Lung microvascular endothelial cell (primary cell): ENCODE data around the gene CDK19. TPM values are rescaled to one million over a fixed set of nuclear protein-coding genes. Genes with fewer than 3 reads are reported as not detected.
"Not testable (repeated sequence)": the region's sequence is repeated elsewhere in the genome, so short reads cannot be mapped to it uniquely, and the experiment has no call there.

Experiments
- DNase-seq, 2 donors: peaks; one replicate each; pipeline versions ENCODE4 v3.0.0 to v3.0.0-alpha.2; 2010; ENCODE audit warnings: low read depth in 2 of 2
- total RNA-seq: library from RNA; depleted of rRNA; stranded (reverse); fragments of >200 nt; gene quantifications from 2 replicates; pipeline ENCODE4 v1.2.1, GENCODE V29; 2014

Gene CDK19
- total RNA-seq, 1 donor from 2014 or later, result 6.0 TPM

DNA sequence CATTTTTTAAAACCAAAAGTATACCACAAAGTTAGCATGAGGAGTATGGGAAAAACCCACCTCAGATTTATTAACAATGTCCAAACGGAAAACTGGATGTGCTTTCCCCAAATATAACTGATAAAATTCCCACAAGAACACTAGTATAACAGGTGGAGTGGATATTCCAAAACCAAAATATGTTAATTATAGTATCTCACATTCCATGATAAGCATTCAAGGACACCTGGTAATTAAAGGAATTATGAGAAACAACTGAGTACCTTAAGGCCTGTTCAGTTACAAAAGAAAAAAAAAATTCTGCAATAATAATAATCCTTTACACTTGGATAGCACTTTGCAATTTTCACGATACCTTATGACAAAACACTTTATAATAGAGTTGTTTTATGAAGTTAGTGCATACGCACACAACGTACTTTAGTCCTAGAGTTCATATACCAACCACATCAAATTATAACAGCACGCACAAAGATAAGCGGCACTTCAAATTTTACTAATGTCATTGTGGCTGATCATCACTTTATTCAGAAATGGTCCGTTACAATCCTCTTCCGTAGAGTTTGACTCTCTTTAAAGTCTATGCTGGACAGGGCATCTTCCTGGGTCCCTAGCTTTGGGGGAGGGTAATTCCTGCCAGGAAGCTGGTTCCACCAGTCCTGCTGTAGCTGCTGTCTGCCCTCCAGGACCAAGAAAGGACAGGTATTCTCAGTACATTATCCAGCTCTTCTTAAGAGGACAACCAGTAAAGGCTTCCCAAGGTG is 1.7 kb downstream of the CDK19 start:
- no peak for DNase-seq

DNA sequence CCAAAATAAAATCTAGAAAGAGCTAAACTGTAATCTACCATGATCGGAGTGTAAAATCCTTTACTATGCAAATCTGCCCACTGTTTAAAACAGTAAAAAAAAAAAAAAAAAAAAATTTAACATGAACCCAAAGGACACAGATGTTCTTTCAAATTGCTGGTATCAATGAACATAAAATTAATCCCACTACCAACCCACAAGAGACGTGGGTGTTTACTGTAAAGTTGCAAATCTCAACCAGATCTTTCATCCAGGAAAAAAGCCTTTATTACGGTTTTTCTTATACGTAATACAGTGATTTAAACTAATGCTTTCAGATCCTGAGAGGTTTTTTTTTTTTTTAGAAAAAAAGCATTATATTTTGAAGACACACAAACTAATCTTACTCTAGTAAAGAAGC is 2.5 kb downstream of the CDK19 start:
- DNase-seq, result no peak

DNA sequence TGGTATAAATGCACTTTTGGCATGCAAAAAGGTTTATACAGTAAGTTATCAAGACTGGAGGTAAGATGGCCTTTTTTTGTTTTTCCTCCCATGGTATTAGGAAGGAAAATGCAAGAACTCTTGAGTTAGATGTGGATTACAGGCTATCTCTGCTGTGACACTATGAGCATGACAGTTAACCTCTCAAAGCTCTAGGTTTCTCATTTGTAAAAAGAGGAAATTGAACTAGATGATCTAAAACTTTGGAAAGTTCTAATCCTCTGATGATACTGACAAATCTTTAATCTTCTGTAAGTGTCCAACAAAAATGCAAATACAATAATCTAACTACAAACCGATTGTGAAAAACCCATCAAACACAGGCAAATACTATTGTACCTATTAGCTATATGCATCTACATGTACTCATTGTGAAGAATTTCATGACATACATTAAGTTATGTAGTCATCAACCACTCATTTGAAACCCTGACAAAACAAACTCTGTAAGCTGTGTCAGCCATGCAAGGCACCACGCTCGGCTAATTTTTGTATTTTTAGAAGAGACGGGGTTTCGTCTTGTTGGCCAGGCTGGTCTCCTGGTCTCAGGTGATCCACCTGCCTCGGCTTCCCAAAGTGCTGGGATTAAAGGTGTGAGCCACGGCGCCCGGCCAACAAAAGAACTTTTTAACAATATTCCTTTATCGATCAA is 4.2 kb downstream of the CDK19 start:
- no peak for DNase-seq

DNA sequence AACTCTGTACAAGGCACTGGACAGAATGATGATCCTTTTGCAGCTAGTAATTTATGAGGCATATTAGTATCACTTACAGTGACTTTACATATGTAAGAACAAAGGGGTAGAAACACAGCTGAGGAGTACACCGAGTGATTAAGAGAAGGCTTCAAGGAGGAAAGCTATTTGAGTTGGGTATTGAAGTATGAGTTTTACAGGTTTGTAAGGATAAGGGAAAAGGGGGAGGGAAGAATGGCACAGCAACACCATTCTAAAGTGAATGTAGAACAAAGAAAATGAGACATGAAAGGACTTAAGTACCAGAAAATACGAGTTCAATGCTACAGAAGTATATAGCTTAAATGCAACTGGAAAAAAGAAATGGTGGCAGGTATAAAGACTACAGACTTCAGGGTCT is 5.5 kb downstream of the CDK19 start:
- no peak for DNase-seq

DNA sequence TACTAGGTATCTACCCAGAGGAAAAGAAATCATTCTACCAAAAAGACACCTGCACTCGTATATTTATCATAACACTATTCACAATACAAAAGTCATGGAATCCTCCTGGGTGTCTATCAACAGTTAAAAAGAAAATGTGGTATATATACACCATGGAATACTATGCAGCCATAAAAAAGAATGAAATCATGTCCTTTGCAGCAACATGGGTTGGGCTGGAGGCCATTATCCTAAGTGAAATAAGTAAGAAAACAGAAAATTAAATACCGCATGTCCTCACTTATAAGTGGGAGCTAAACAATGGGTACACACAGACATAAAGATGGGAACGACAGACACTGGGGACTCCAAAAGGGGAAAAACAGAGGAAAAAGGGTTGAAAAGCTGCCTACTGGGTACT is 13.1 kb downstream of the CDK19 start:
- DNase-seq, result not testable (repeated sequence)

DNA sequence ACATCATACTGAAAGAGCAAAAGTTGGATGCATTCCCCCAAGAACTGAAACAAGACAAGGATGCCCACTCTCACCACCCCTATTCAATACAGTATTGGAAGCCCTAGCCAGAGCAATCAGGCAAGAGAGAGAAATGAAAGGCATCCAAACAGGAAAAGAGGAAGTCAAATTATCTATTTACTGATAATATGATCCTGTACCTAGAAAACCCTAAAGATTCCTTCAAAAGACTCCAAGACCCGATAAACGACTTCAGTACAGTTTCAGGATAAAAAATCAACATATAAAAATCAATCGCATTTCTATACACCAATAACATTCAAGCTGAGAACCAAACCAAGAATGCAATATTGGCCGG is 14.5 kb downstream of the CDK19 start:
- DNase-seq, result no peak

DNA sequence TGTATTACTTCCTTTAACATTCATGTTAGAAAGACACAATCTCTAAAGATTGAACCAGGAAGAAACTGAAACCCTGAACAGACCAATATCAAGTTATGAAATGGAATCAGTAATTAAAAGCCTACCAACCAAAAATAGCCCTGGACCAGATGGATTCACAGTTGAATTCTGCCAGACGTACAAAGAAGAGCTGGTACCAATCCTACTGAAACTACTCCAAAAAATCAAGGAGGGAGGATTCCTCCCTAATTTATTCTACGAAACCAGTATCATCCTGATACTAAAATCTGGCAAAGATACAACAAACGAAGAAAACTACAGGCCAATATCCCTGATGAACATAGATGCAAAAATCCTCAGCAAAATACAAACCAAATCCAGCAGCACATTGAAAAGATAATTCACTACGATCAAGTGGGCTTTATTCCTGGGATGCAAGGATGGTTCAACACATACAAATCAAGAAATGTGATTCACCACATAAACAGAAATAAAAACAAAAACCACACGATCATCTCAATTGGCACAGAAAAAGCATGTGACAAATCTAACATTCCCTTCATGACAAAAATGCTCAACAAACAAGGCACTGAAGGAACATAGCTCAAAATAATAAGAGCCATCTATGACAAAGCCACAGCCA is 15.0 kb downstream of the CDK19 start:
- DNase-seq, result no peak

DNA sequence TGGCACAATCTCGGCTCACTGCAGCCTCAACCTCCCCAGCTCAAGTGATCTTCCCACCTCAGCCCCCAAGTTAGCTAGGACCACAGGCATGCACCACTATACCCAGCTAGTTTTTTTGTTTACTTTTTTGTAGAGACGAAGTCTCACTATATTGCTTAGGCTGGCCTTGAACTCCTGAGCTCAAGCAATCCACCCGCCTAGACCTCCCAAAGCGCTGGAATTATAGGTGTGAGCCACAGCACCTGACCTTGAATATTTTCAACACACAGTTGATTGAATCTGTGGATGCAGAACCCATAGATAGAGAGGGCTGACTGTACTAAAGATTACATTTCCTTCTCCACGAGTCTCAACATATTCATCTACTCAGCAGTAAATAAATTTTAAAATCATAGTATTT is 15.6 kb downstream of the CDK19 start:
- DNase-seq, result no peak

DNA sequence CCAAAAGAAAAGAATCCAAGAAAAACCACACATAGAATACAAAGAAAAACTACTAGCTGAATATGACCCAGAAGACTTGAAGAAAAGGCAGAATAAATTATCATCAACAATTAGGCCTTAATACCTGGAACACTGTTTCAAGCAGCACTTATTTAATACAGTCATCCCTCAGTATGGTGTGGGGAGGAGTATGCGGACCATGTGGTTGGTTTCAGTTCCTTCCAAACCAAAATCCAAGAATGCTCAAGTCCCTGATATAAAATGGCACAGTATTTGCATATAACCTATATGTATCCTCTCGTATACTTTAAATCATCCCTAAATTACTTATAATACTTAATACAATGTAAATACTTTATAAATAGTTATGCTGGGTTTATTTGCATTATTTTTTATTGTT is 16.1 kb downstream of the CDK19 start:
- DNase-seq, result no peak

DNA sequence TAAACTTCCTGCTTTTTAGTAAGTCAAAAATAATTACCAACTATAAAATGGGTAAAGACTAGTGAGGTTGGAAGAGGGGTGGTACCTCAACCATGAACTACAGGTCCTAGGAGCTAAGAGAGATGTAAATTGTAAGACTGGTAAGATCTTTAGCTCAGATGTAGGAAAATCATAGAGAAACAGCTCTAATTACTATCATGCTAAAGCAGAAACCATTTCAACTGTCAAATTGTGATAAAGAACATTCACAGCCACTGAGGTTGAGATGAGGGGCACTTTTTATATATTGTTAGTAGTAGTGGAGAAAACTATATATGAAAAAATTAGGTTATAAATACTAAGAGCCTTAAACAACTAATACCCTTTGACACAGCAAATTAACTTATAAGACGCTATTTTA is 20.0 kb downstream of the CDK19 start:
- no peak for DNase-seq

DNA sequence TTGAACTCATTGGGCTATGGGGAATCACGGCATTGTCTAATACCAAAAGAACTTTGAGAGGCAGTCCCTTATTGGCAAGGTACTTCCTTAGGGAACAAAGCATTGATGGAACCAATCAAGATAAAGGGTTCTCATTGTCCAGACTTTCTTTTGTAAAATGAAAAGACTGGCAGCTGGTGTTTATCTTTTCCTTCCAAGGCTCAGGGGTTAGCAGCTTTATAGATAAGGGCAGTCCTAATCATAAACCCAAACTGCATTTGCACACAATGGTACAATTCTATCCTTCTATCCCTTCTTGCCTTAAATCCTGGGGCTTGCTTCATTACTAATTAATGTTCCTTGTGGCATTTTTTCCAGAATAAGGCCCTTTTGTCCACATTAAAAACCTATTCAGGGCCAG is 28.6 kb downstream of the CDK19 start:
- DNase-seq, result no peak

DNA sequence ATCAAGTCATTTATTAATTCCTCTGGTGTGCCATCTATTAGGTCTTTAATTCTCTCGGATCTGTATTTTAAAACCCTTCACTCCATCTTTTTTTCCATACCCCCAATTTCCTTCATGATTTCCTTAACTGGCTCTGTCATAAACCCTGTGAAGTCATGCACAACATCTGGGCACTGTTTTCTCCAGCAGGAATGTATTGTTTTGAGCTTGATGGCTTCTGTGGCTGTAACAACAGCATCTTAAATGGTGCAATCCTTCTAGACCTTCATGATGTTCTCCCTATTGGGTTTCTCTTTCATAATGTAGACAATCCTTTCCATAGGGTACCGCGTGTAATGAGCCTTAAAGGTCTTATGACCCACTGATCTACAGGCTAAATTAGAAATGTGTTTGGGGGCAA is 29.0 kb downstream of the CDK19 start:
- DNase-seq, result no peak

DNA sequence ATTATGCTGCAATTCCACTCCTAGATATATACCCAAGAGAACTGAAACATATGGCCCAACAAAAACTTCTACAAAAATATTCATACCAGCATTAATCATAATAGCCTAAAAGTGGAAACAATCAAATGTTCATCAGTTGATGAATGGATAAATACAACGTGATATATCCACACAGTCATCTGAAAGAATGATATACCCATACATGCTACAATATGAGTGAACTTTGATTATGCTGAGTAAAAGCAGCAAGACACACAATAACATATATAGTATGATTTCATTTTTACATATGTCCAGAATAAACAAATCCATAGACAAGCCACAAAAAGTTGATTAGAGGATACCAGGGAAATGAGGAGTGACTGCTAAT is 30.7 kb downstream of the CDK19 start:
- DNase-seq, result no peak

DNA sequence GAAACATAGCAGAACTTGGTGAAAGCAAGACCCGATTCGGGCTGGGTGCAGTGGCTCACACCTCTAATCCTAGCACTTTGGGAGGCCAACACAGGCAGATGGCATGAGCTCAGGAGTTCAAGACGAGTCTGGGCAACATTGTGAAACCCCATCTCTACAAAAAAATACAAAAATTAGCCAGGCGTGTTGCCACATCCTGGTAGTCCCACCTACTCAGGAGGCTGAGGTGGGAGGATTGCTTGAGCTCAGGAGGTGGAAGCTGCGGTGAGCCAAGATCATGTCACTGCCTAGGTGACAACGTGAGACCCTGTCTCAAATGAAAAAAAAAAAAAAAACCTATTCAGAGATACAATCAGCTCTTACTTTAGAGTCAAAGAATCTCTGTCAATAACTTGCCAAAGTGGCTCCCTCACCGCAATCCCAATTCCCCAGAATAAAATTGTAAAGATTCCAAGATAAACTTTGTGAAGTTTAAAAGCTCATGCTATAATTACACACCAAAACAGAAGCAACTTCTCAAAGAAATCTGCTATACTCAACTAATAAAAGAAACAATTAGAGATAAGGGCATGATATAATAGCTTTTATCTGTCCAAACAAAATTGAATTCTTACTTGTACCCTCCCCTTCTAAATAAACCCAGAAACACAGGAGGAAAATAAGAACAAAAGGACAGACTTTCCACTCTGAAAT is 33.6 kb downstream of the CDK19 start:
- DNase-seq, result no peak

DNA sequence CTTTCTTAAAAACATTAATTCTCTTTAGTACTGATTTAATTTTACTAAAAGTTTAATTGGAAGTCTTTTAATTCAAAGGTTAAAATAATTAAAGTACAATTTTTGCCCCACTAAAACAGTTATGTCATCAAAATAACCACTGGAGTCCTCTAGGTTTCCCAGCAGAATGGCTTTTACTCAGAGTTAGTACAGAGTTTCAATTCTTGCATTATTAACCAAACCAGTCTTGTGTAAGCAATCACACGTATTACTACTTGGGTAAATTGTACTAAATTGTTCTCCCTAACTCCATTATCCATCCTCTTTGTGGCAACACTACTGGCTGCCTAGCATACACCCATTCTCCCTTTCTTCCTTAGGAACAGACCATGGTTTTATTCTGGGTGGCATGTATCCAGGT is 36.9 kb downstream of the CDK19 start:
- no peak for DNase-seq

DNA sequence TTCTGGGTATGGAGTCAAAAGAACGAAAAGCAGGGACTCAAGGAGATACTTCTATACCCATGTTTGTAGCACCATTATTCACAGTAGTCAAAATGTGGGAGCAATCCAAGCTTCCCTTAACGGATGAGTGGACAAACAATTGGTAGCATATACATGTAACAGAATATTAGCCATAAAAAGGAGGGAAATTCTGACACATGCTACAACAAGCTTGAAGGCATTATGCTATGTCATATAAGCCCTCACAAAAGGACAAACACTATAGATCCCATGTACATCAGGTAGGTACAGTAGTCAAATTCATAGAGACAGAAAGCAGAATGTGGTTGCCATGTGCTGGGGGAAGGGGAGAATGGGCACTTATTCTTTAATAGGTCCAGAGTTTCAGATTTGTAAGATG is 37.6 kb downstream of the CDK19 start:
- no peak for DNase-seq

DNA sequence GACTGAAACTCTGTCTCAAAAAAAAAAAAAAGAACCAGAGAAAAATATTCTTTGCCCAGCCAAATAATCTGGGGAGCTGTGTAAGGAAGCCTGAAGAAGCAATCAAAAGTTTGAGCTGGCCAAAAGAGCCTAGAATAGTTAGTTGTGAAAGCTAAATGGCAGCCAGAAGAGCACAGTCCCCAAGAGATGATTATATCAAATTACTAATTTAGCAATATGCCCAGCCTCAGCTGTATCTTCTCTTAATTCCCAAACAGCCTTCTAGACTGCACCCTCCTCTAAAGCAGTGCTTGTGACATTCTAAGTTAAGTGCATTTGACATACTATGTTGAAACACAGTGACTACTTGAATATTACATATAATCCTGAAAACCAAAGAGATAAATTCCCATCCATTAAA is 38.9 kb downstream of the CDK19 start:
- no peak for DNase-seq

DNA sequence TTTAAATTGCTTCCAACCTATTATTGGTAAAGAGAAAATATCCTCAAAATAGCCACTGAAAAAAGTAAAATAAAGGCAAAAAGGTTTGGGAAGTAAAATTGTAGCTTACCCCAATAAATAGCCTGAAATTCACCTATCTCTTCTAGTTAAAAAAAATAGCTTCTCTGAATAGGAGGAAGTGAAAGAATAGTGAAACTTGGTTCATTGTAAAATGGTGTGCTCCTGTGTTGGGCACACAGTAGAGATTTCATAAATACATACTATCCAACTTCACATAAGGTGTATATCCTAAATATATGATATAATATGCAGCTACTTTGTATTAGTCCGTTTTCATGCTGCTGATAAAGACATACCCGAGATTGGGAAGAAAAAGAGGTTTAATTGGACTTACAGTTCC is 45.3 kb downstream of the CDK19 start:
- DNase-seq, result no peak

DNA sequence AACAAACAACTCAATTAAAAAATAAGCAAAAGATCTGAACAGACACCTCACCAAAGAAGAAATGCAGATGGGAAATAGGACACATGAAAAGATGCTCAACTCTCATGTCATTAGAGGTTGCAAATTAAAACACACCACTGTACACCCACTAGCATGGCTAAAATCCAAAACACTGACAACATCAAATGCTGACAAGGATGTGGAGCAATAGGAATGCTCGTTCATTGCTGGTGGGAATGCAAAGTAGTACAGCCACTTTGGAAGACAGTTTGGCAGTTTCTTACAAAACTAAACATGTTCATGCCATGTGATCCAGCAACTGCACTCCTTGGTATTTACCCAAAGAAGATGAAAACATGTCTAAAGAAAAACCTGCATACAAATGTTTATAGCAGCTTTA is 47.2 kb downstream of the CDK19 start:
- DNase-seq, result no peak

DNA sequence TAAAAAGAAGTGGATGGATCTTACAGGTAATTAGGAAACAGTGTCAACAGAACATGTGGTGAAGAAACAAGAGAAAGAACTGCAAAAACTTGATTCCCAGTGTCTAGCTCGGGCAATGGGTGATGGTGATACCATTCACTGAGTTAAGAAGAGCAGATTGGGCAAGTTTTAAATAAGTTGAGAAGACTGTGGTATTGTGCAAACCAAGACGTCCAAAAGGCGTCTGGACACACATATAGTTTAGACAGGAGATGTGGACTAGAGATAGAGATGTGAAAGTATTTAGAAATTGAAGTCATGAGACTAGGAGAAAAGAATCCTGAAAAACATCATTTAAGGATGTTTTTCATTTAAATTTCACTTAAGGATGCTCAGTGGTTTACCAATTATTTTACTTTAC is 53.9 kb downstream of the CDK19 start:
- DNase-seq, result no peak

DNA sequence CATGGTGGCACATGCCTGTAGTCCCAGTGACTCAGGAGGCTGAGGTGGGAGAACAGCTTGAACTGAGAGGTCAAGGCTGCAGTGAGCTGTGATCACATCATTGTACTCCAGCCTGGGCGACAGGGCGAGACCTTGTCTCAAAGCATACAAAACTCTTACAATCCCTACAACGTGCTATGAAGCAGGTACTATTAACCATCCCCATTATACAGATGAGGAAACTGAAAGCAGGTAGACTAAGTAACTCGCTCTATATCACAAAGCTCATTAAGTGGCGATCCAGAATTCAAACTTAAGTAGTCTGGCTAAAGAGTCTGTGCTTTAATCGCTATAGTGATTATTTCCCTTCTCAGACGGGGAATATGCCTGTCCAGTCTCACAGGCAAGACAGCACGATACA is 54.7 kb downstream of the CDK19 start:
- DNase-seq, result no peak

DNA sequence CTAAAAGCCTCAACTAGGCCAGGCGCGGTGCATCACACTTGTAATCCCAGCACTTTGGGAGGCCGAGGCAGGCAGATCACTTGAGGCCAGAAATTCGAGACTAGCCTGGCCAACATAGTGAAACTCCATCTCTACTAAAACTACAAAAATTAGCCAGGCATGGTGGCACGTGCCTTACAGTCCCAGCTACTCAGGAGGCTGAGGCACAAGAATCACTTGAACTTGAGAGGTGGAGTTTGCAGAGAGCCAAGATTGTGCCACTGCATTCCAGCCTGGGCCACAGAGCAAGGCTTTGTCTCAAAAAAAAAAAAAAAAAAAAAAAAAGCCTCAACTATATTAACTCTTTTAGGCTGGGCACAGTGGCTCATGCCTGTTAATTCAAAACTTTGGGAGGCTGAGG is 55.2 kb downstream of the CDK19 start:
- DNase-seq, result not testable (repeated sequence)

DNA sequence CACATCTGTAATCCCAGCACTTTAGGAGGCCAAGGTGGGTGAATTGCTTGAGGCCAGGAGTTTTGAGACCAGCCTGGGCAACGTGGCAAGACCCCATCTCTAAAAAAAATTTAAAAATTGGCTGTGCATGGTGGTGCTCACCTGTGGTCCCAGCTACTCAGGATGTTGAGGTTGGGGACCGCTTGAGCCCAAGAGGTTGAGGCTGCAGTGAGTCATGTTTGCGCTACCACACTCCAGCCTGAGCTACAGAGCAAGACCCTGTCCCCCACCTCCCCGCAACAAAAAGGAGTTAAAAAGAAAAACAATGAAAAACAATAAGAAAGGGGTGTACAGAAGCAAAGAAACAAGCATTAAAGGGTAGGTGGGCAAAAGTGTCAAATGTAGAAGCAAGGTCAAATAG is 57.3 kb downstream of the CDK19 start:
- DNase-seq, result no peak
